Right lobe of liver (tissue), 6 donors: Measurements from ENCODE around the gene LRP2BP. TPM values are rescaled to one million over a fixed set of nuclear protein-coding genes. Genes with fewer than 3 reads are reported as not detected.

Experiments used
- ATAC-seq, 4 donors: fragments of 200-7000 bp; cut with Tn5 transposase; one replicate each; pipeline ENCODE4 v1.9.1; 2020; ENCODE audit warnings: mild to moderate bottlenecking in 4 of 4, moderate library complexity in 4 of 4
- DNase-seq, 3 donors: peaks; one replicate each; pipeline ENCODE4 v3.0.0-alpha.2; 2020
- H3K27ac ChIP-seq, 3 donors: fragments of 200-600 bp; one replicate each; pipeline ENCODE4 v1.8.0; 2022
- H3K27me3 ChIP-seq, 2 donors: fragments of 200-600 bp; one replicate each; pipeline ENCODE4 v1.8.0; 2022
- H3K36me3 ChIP-seq, 4 donors: fragments of 200-600 bp; sonication (generic) in 1 of 4; one replicate each; pipeline versions ENCODE4 v1.5.1 to v1.8.0; 2017 to 2022; ENCODE audit warnings: control low read depth in 1 of 4
- H3K4me1 ChIP-seq, 4 donors: fragments of 200-600 bp; sonication (generic) in 1 of 4; one replicate each; pipeline versions ENCODE4 v1.5.1 to v1.8.0; 2017 to 2022; ENCODE audit warnings: control low read depth in 1 of 4
- H3K4me3 ChIP-seq, 3 donors: fragments of 200-600 bp; one replicate each; pipeline ENCODE4 v1.8.0; 2022
- H3K9me3 ChIP-seq, 4 donors: fragments of 200-600 bp; sonication (generic) in 1 of 4; one replicate each; pipeline versions ENCODE4 v1.5.1 to v1.8.0; 2017 to 2022; ENCODE audit warnings: control low read depth in 1 of 4
- CTCF ChIP-seq, 4 donors: fragments of 200-600 bp in 3 of 4; fragments of 450-650 bp in 1 of 4; IDR thresholded peaks; one replicate each; pipeline versions ENCODE4 v1.5.1 to v1.8.0; 2016 to 2022; ENCODE audit warnings: antibody characterized with exemption in 4 of 4, mild to moderate bottlenecking in 2 of 4
- POLR2A ChIP-seq: fragments of 450-650 bp; IDR thresholded peaks from one replicate; pipeline ENCODE4 v1.6.1; 2017; ENCODE audit warnings: antibody characterized with exemption, mild to moderate bottlenecking
- WGBS: methylation state at CpG from one replicate; pipeline ENCODE4 v1.1.6; 2018; ENCODE audit warnings: low coverage, low lambda C conversion rate; ENCODE audit not compliant: insufficient coverage; ENCODE audit errors: missing lambda C conversion rate; 5-methylcytosine and 5-hydroxymethylcytosine counted together
- intact Hi-C, 2 donors: fragments of 100-400 bp; cut with DNase I; formaldehyde crosslinking; loops; one replicate each; pipeline versions ENCODE4 v1.11.2 to v1.14.1; 2022
- total RNA-seq, 6 experiments: library from RNA; depleted of rRNA in 2 of 6; stranded (reverse); fragments of >200 nt in 2 of 6; fragmentation: NEBNext Ultra II Directional in 3 of 6; extraction: Animal tissue kit (Norgen Biotek cat#: 25700) in 3 of 6; gene quantifications; one replicate each; pipeline versions ENCODE4 v1.1.0 to v1.2.4, GENCODE V29; 2016 to 2023
- donor health status: DM: no; HTN: yes; CAD: no.
- donor health status: DM: no; HTN: no; CAD: no.
- donor health status: DM: no; HTN: no; CAD: no.
- donor health status: DM: no; HTN: yes; CAD: no.
- donor health status: DM: no; HTN: yes; CAD: no.

The LRP2BP gene
- total RNA-seq, 6 experiments from 2014 or later: 0.19 to 0.37 (median 0.27) TPM

GRCh38 chr4:185381288-185382196 lies 14.2 kb downstream of the LRP2BP start:
- Histone ChIP-seq H3K27me3 (no peaks in the 10 kb centered on the region), H3K36me3 (no peaks in the 10 kb centered on the region), H3K4me3 (no peak overlapping the region), H3K27ac (no peak overlapping the region), H3K9me3 (no peaks in the 10 kb centered on the region), H3K4me1 (peaks cover 0 to 19% (median 0%) of the 10 kb centered on the region in 4 donors)
- intact Hi-C loops: no loop called here
- WGBS: 39% methylated on average over 4 of the region's 4 CpGs
- ATAC-seq (no peak), DNase-seq (no peak)
- TF ChIP-seq POLR2A (no peak), CTCF (IDR thresholded peaks at IDR 0.05) (no peak)

GRCh38 chr4:185380320-185380719 lies 15.4 kb downstream of the LRP2BP start:
- intact Hi-C loops: no loop called here

GRCh38 chr4:185379326-185380295 lies 16.1 kb downstream of the LRP2BP start:
- DNase-seq: no peak
- intact Hi-C loops: no loop called here
- Histone ChIP-seq H3K27me3 (no peaks in the 10 kb centered on the region), H3K4me3 (no peak overlapping the region), H3K4me1 (peaks cover 0 to 19% (median 0%) of the 10 kb centered on the region in 4 donors), H3K9me3 (no peaks in the 10 kb centered on the region), H3K36me3 (no peaks in the 10 kb centered on the region), H3K27ac (peak overlapping the region; percentile 20 to 81 (median 80))
- WGBS: 60% methylated on average over 5 of the region's 13 CpGs
- ATAC-seq: peak in 3 of 4 donors; percentile 10 to 35 (median 31)
- TF ChIP-seq CTCF (IDR thresholded peaks at IDR 0.05) (no peak), POLR2A (no peak)

More at GRCh38 chr4:185380320-185380719, 15.4 kb downstream of the LRP2BP start:
- H3K9me3 ChIP-seq: no peaks in the 10 kb centered on the region
- ATAC-seq (peak; percentile 95 to 99 (median 96)), DNase-seq (peak in 1 of 3 donors; percentile 73)
- TF ChIP-seq POLR2A (no peak), CTCF (IDR thresholded peaks at IDR 0.05) (no peak)
- 78% methylated on average over 1 of the region's 1 CpG for WGBS
- peak overlapping the region; percentile 20 to 81 (median 80) for H3K27ac ChIP-seq
- H3K36me3 ChIP-seq: no peaks in the 10 kb centered on the region
- no peak overlapping the region for H3K4me3 ChIP-seq
- no peaks in the 10 kb centered on the region for H3K27me3 ChIP-seq
- peaks cover 0 to 19% (median 0%) of the 10 kb centered on the region in 4 donors for H3K4me1 ChIP-seq

DNA sequence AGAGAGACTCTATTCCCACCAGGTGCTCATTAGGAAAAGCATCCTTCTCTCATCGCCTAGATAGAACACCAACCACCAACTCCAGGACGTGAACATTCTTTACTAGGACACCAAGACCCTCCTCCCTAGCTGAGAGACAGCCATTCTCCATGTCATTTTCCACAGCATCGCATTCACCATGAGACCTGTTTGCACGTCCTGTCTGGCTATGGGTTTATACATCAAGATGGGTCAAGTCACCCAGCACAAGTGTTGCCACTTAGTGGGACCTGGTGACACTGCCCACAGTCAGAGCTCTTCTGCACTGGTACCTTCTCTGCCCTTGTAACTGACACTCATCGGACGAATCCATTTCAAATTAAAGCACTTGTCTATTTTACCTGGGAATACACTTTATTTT lies 17.5 kb downstream of the LRP2BP start:
- intact Hi-C loops: no loop called here
- Histone ChIP-seq H3K9me3 (no peaks in the 10 kb centered on the region), H3K36me3 (no peaks in the 10 kb centered on the region), H3K27me3 (no peaks in the 10 kb centered on the region), H3K4me1 (peaks cover 0 to 19% (median 0%) of the 10 kb centered on the region in 4 donors), H3K4me3 (no peak overlapping the region), H3K27ac (no peak overlapping the region)
- TF ChIP-seq POLR2A (no peak), CTCF (IDR thresholded peaks at IDR 0.05) (no peak)
- WGBS: 82% methylated on average over 6 of the region's 6 CpGs
- no peak for DNase-seq
- no peak for ATAC-seq
